ENCODE data around the gene FAM167B. TPM values are rescaled to one million over a fixed set of nuclear protein-coding genes. Genes with fewer than 3 reads are reported as not detected.
"Not testable (repeated sequence)": the region's sequence is repeated elsewhere in the genome, so short reads cannot be mapped to it uniquely, and the experiment has no call there.

FAM167B gene
- total RNA-seq, 1 donor from 2014 or later = 7.9 TPM

- intact Hi-C loops (cut with micrococcal nuclease) = no loop called here
- no peaks in the 10 kb centered on the region for H3K36me3 ChIP-seq
- TF ChIP-seq, protein P1, sequence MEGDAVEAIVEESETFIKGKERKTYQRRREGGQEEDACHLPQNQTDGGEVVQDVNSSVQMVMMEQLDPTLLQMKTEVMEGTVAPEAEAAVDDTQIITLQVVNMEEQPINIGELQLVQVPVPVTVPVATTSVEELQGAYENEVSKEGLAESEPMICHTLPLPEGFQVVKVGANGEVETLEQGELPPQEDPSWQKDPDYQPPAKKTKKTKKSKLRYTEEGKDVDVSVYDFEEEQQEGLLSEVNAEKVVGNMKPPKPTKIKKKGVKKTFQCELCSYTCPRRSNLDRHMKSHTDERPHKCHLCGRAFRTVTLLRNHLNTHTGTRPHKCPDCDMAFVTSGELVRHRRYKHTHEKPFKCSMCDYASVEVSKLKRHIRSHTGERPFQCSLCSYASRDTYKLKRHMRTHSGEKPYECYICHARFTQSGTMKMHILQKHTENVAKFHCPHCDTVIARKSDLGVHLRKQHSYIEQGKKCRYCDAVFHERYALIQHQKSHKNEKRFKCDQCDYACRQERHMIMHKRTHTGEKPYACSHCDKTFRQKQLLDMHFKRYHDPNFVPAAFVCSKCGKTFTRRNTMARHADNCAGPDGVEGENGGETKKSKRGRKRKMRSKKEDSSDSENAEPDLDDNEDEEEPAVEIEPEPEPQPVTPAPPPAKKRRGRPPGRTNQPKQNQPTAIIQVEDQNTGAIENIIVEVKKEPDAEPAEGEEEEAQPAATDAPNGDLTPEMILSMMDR (IDR thresholded peaks at IDR 0.05; ENCODE audit: borderline replicate concordance) = no peak
- H3K27ac ChIP-seq (replicated peaks) = peak within 1 kb of the TSS; percentile 88
- H3K4me3 ChIP-seq = peak within 1 kb of the TSS; percentile 88
- peak; percentile 97 for DNase-seq
- peaks cover 26% of the 10 kb centered on the region for H3K4me1 ChIP-seq
- no peaks in the 10 kb centered on the region for H3K9me3 ChIP-seq (replicated peaks)
- no peaks in the 10 kb centered on the region for H3K27me3 ChIP-seq (ENCODE audit: low read depth)
These were observed 44.9 kb downstream of the FAM167B start, which contains the start of gene HDAC1 for GRCh38 chr1:32291708-32292538. Gene HDAC1, plus strand, starts transcription at chr1:32292083. Its CDS starts 87 bp downstream, at chr1:32292170.

GRCh38 chr1:32298211-32298610 is 51.2 kb downstream of the FAM167B start:
- H3K9me3 ChIP-seq (replicated peaks); intact Hi-C loops (cut with micrococcal nuclease); H3K27ac ChIP-seq (replicated peaks); H3K36me3 ChIP-seq; H3K27me3 ChIP-seq (ENCODE audit: low read depth); H3K4me3 ChIP-seq; H3K4me1 ChIP-seq; DNase-seq: not testable (repeated sequence)

Other genes with a start within 250 kb of the FAM167B start
- gene KHDRBS1, start 233.4 kb upstream of the FAM167B start, total RNA-seq = 58.2 TPM
- gene TMEM39B, start 174.3 kb upstream of the FAM167B start, total RNA-seq = 5.8 TPM
- 75.9 TPM for gene KPNA6, start 139.2 kb upstream of the FAM167B start, total RNA-seq
- gene TXLNA, start 67.5 kb upstream of the FAM167B start, total RNA-seq = 17.2 TPM
- 16.7 TPM for gene CCDC28B, start 46.6 kb upstream of the FAM167B start, total RNA-seq
- gene IQCC, start 41.6 kb upstream of the FAM167B start, total RNA-seq = 0.71 TPM
- not detected for gene DCDC2B, start 38.1 kb upstream of the FAM167B start, total RNA-seq
- gene TMEM234, start 24.9 kb upstream of the FAM167B start, total RNA-seq = 10.9 TPM
- 91.1 TPM for gene EIF3I, start 24.8 kb upstream of the FAM167B start, total RNA-seq
- 0.63 TPM for gene LCK, start 4.0 kb downstream of the FAM167B start, total RNA-seq
- gene HDAC1, start 44.9 kb downstream of the FAM167B start, total RNA-seq = 40.4 TPM
- 10.0 TPM for gene MARCKSL1, start 89.0 kb downstream of the FAM167B start, total RNA-seq
- gene FAM229A, start 115.3 kb downstream of the FAM167B start, total RNA-seq = 2.1 TPM
- gene TSSK3, start 115.3 kb downstream of the FAM167B start, total RNA-seq = 2.1 TPM
- gene BSDC1, start 147.2 kb downstream of the FAM167B start, total RNA-seq = 44.9 TPM
- gene ZBTB8B, start 217.8 kb downstream of the FAM167B start, total RNA-seq = 0.03 TPM

Data from left ventricle myocardium inferior (tissue), 1 donor.